Bronchial epithelial cell (primary cell): ENCODE data around the gene RAB7B. TPM values are rescaled to one million over a fixed set of nuclear protein-coding genes. Genes with fewer than 3 reads are reported as not detected.

ENCODE experiments used
- DNase-seq: peaks from one replicate; pipeline ENCODE4 v3.0.0-alpha.2; 2010; ENCODE audit warnings: low read depth
- FAIRE-seq: peaks from 2 replicates; lab custom pipeline; 2011; peaks lifted over from hg19 to GRCh38; lab: Jason Lieb, UNC
- H3K27me3 ChIP-seq: 2 replicates; pipeline ENCODE4 v1.5.1; 2011; ENCODE audit warnings: low read length; ENCODE audit not compliant: control insufficient read depth, insufficient read depth
- H3K36me3 ChIP-seq: 2 replicates; pipeline ENCODE4 v1.5.1; 2011; ENCODE audit warnings: low read length; ENCODE audit not compliant: control insufficient read depth, insufficient read depth
- H3K4me3 ChIP-seq: 2 replicates; pipeline ENCODE4 v1.5.1; 2011; ENCODE audit warnings: mild to moderate bottlenecking, low read depth, low read length, control low read depth
- CTCF ChIP-seq: IDR thresholded peaks from 2 replicates; pipeline ENCODE4 v1.5.1; 2011; ENCODE audit warnings: mild to moderate bottlenecking, moderate library complexity, low read length, control low read depth, inconsistent platforms; ENCODE audit not compliant: insufficient read depth, severe bottlenecking
- total RNA-seq: library from RNA; depleted of rRNA; stranded (reverse); fragments of >200 nt; gene quantifications from 2 replicates; pipeline ENCODE4 v1.2.1, GENCODE V29; 2014

The RAB7B gene
- total RNA-seq, 1 donor from 2014 or later, result 2.9 TPM

- DNase-seq (no peak), FAIRE-seq (no peak)
- Histone ChIP-seq H3K36me3 (no peaks in the 10 kb centered on the region), H3K27me3 (peaks cover 45% of the 10 kb centered on the region), H3K4me3 (no peak overlapping the region)
- TF ChIP-seq CTCF, result no peak
These were observed 62.5 kb downstream of the RAB7B start for GRCh38 chr1:205940710-205941109.

GRCh38 chr1:205939690-205940330 lies 63.4 kb downstream of the RAB7B start:
- DNase-seq, result peak; percentile 43
- peaks cover 40% of the 10 kb centered on the region for H3K27me3 ChIP-seq
- TF ChIP-seq CTCF, result peak; percentile 34
- H3K4me3 ChIP-seq, result no peak overlapping the region
- H3K36me3 ChIP-seq, result no peaks in the 10 kb centered on the region
- no peak for FAIRE-seq

- H3K36me3 ChIP-seq, result no peaks in the 10 kb centered on the region
- peaks cover 30% of the 10 kb centered on the region for H3K27me3 ChIP-seq
- peak; percentile 27 for DNase-seq
- TF ChIP-seq CTCF, result no peak
- H3K4me3 ChIP-seq, result no peak overlapping the region
- FAIRE-seq, result no peak
These were observed 64.5 kb downstream of the RAB7B start for GRCh38 chr1:205938682-205939081.

GRCh38 chr1:205936846-205937586 lies 66.2 kb downstream of the RAB7B start:
- H3K27me3 ChIP-seq, result peaks cover 14% of the 10 kb centered on the region
- no peaks in the 10 kb centered on the region for H3K36me3 ChIP-seq
- no peak overlapping the region for H3K4me3 ChIP-seq
- FAIRE-seq (no peak), DNase-seq (peak; percentile 38)
- TF ChIP-seq CTCF, result no peak

- FAIRE-seq, result no peak
- Histone ChIP-seq H3K36me3 (no peaks in the 10 kb centered on the region), H3K27me3 (peaks cover 8% of the 10 kb centered on the region), H3K4me3 (no peak overlapping the region)
- DNase-seq, result peak; percentile 33
- TF ChIP-seq CTCF, result no peak
These were observed 66.9 kb downstream of the RAB7B start for GRCh38 chr1:205936311-205936710.

- H3K27me3 ChIP-seq, result peaks cover 8% of the 10 kb centered on the region
These were observed 67.3 kb downstream of the RAB7B start for GRCh38 chr1:205935869-205936268.

More at GRCh38 chr1:205935869-205936268, 67.3 kb downstream of the RAB7B start:
- no peak for FAIRE-seq
- H3K4me3 ChIP-seq, result no peak overlapping the region
- TF ChIP-seq CTCF, result no peak
- no peaks in the 10 kb centered on the region for H3K36me3 ChIP-seq
- no peak for DNase-seq
